Prostate gland (tissue), 2 donors: ENCODE measurements around the gene SHOC2. TPM values are rescaled to one million over a fixed set of nuclear protein-coding genes. Genes with fewer than 3 reads are reported as not detected.

ENCODE experiments used
- DNase-seq: peaks from one replicate; pipeline ENCODE4 v3.0.0-alpha.2; 2019; ENCODE audit warnings: low spot score
- H3K27ac ChIP-seq, 2 donors: fragments of 200-600 bp; sonication (generic); 2 replicates each; pipeline ENCODE4 v1.5.1; 2017 to 2019
- H3K27me3 ChIP-seq: fragments of 200-600 bp; sonication (generic); replicated peaks from 2 replicates; pipeline ENCODE4 v1.5.1; 2019; ENCODE audit not compliant: insufficient read depth
- H3K36me3 ChIP-seq, 2 donors: fragments of 200-600 bp; sonication (generic); 1 replicate in 1 of 2; 2 replicates in 1 of 2; pipeline versions ENCODE4 v1.5.1 to v1.8.1; 2017 to 2019
- H3K4me1 ChIP-seq: fragments of 200-600 bp; sonication (generic); replicated peaks from 2 replicates; pipeline ENCODE4 v1.5.1; 2019
- H3K4me3 ChIP-seq, 2 donors: fragments of 200-600 bp; sonication (generic); 2 replicates each; pipeline ENCODE4 v1.5.1; 2017 to 2019
- H3K9me3 ChIP-seq: fragments of 200-600 bp; sonication (generic); 2 replicates; pipeline ENCODE4 v1.5.1; 2017
- POLR2A ChIP-seq: fragments of 450-650 bp; IDR thresholded peaks from one replicate; pipeline ENCODE4 v1.6.1; 2016; ENCODE audit warnings: antibody characterized with exemption, mild to moderate bottlenecking
- POLR2AphosphoS5 ChIP-seq: sonication (generic); formaldehyde crosslinking; IDR thresholded peaks from one replicate; pipeline ENCODE4 v1.6.1; 2017; ENCODE audit warnings: antibody characterized with exemption
- WGBS: methylation state at CpG from one replicate; pipeline ENCODE4 v1.1.5; 2018; 5-methylcytosine and 5-hydroxymethylcytosine counted together
- intact Hi-C: fragments of 100-400 bp; cut with DNase I; formaldehyde crosslinking; loops from one replicate; pipeline ENCODE4 v1.14.2; 2022
- total RNA-seq, 2 donors: library from RNA; depleted of rRNA; stranded (reverse); fragments of >200 nt; gene quantifications; one replicate each; pipeline ENCODE4 v1.1.0, GENCODE V29; 2016
- TF ChIP-seq, protein P1 (sequence below), 4 experiments: fragments of 200-600 bp in 2 of 4; fragments of 450-650 bp in 2 of 4; sonication (generic) in 2 of 4; IDR thresholded peaks; 1 replicate in 3 of 4; 2 replicates in 1 of 4; pipeline ENCODE4 v1.5.1; 2016 to 2019; ENCODE audit warnings: antibody characterized with exemption in 4 of 4, mild to moderate bottlenecking in 2 of 4, moderate library complexity in 2 of 4

Gene SHOC2
- total RNA-seq, 2 donors from 2014 or later, result 31.3 to 56.1 TPM

GRCh38 chr10:110995301-110995700 lies 75.9 kb downstream of the SHOC2 start:
- WGBS, result 55% methylated on average over 2 of the region's 2 CpGs
- intact Hi-C loops, result no loop called here
- Histone ChIP-seq H3K27ac (no peak overlapping the region), H3K4me1 (no peaks in the 10 kb centered on the region), H3K9me3 (no peaks in the 10 kb centered on the region), H3K27me3 (no peaks in the 10 kb centered on the region), H3K36me3 (no peaks in the 10 kb centered on the region), H3K4me3 (no peak overlapping the region)
- DNase-seq, result no peak
- TF ChIP-seq POLR2A (no peak), POLR2AphosphoS5 (no peak)
- TF ChIP-seq, protein P1, sequence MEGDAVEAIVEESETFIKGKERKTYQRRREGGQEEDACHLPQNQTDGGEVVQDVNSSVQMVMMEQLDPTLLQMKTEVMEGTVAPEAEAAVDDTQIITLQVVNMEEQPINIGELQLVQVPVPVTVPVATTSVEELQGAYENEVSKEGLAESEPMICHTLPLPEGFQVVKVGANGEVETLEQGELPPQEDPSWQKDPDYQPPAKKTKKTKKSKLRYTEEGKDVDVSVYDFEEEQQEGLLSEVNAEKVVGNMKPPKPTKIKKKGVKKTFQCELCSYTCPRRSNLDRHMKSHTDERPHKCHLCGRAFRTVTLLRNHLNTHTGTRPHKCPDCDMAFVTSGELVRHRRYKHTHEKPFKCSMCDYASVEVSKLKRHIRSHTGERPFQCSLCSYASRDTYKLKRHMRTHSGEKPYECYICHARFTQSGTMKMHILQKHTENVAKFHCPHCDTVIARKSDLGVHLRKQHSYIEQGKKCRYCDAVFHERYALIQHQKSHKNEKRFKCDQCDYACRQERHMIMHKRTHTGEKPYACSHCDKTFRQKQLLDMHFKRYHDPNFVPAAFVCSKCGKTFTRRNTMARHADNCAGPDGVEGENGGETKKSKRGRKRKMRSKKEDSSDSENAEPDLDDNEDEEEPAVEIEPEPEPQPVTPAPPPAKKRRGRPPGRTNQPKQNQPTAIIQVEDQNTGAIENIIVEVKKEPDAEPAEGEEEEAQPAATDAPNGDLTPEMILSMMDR (IDR thresholded peaks at IDR 0.05), result no peak

GRCh38 chr10:110996256-110996655 lies 76.9 kb downstream of the SHOC2 start:
- H3K27ac ChIP-seq, result no peak overlapping the region
- H3K27me3 ChIP-seq, result no peaks in the 10 kb centered on the region
- H3K36me3 ChIP-seq, result no peaks in the 10 kb centered on the region

DNA sequence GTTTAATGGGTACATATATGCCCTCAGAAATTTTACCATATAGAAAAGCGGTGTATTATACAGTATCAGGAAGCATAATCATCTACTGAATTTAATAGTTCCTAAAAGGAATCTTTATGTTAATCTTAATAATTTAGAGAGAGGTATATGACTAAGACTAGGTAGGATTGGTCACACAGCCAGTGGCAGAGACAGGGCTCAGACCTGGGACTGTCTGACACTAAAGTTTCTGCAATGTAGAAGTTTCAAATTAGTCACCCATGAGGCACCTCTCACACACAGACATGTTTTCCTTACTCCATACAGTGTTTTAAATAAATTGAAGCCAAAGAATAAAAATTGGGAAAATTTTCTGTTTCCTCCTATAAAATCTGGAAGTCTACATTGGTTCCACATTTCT lies 84.6 kb downstream of the SHOC2 start:
- Histone ChIP-seq H3K36me3 (no peaks in the 10 kb centered on the region), H3K27me3 (no peaks in the 10 kb centered on the region), H3K4me1 (no peaks in the 10 kb centered on the region), H3K4me3 (no peak overlapping the region), H3K27ac (no peak overlapping the region), H3K9me3 (no peaks in the 10 kb centered on the region)
- intact Hi-C loops, result no loop called here
- TF ChIP-seq POLR2A, result no peak
- TF ChIP-seq, protein P1 (IDR thresholded peaks at IDR 0.05), result no peak
- no peak for TF ChIP-seq POLR2AphosphoS5
- no peak for DNase-seq
- 97% methylated on average over 1 of the region's 1 CpG for WGBS

More at GRCh38 chr10:110996256-110996655, 76.9 kb downstream of the SHOC2 start:
- WGBS, result 98% methylated on average over 6 of the region's 6 CpGs
- H3K9me3 ChIP-seq, result no peaks in the 10 kb centered on the region
- H3K4me3 ChIP-seq, result no peak overlapping the region
- no peak for DNase-seq
- intact Hi-C loops, result no loop called here
- TF ChIP-seq, protein P1 (IDR thresholded peaks at IDR 0.05), result no peak
- no peak for TF ChIP-seq POLR2A
- no peak for TF ChIP-seq POLR2AphosphoS5
- no peaks in the 10 kb centered on the region for H3K4me1 ChIP-seq

- TF ChIP-seq, protein P1 (IDR thresholded peaks at IDR 0.05), result no peak
- TF ChIP-seq POLR2A (no peak), POLR2AphosphoS5 (no peak)
- H3K36me3 ChIP-seq, result no peaks in the 10 kb centered on the region
- intact Hi-C loops, result no loop called here
These were observed 88.1 kb downstream of the SHOC2 start for GRCh38 chr10:111007486-111007885.

DNA sequence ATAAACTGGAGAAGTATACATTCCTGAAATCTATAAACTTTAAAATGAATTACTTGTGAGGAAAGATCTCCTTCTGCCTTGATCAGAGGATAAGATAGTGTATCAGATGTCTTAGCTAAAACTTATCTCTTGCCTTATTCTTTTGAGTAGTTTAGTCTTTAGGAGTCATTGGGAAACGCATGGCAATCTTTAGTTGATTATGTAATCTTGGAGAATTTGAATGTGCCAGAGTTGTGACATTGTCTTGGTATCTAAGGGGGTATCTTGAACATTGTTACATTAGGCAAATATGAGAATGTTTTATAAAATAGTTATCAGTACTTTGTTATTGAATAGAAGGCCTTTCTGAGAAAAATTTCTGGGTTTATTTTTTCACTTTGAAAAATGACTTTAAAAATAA lies 95.8 kb downstream of the SHOC2 start:
- Histone ChIP-seq H3K9me3 (no peaks in the 10 kb centered on the region), H3K27me3 (no peaks in the 10 kb centered on the region), H3K4me3 (no peak overlapping the region), H3K27ac (no peak overlapping the region), H3K4me1 (no peaks in the 10 kb centered on the region), H3K36me3 (no peaks in the 10 kb centered on the region)
- intact Hi-C loops, result no loop called here
- 82% methylated on average over 1 of the region's 1 CpG for WGBS
- no peak for DNase-seq
- no peak for TF ChIP-seq POLR2A

More at GRCh38 chr10:111007486-111007885, 88.1 kb downstream of the SHOC2 start:
- H3K4me3 ChIP-seq, result no peak overlapping the region
- no peaks in the 10 kb centered on the region for H3K9me3 ChIP-seq
- no peak for DNase-seq
- no peaks in the 10 kb centered on the region for H3K4me1 ChIP-seq
- no peak overlapping the region for H3K27ac ChIP-seq
- WGBS, result 94% methylated on average over 2 of the region's 2 CpGs
- H3K27me3 ChIP-seq, result no peaks in the 10 kb centered on the region
